SKM-1 treated with dmso at 0.1 percent for 144 hours (cell line): ENCODE results near the gene N4BP2.

Experiments used
- DNase-seq: peaks from one replicate; lab custom pipeline; 2025; ENCODE audit not compliant: unreplicated experiment; lab: John Stamatoyannopoulos, UW

N4BP2 gene

GRCh38 chr4:40205259-40206198 is 148.9 kb downstream of the N4BP2 start:
- DNase-seq, result peak; percentile 96

GRCh38 chr4:40206426-40206825 is 149.8 kb downstream of the N4BP2 start:
- DNase-seq, result no peak
